Left renal pelvis (tissue), 4 donors: ENCODE measurements around the gene GANC. TPM values are rescaled to one million over a fixed set of nuclear protein-coding genes. Genes with fewer than 3 reads are reported as not detected.

Experiments
- DNase-seq, 4 donors: peaks; one replicate each; pipeline ENCODE4 v3.0.0-alpha.2; 2013; ENCODE audit warnings: low read depth in 4 of 4, low spot score in 3 of 4
- polyA plus RNA-seq, 4 donors: library from polyadenylated mRNA; unstranded; fragments of 120-200 nt; gene quantifications; one replicate each; pipeline ENCODE4 v1.2.1, GENCODE V29; 2013; ENCODE audit not compliant: insufficient read length in 4 of 4

The GANC gene
- polyA plus RNA-seq, 4 donors = 25.7 to 29.7 (median 25.9) TPM

DNA sequence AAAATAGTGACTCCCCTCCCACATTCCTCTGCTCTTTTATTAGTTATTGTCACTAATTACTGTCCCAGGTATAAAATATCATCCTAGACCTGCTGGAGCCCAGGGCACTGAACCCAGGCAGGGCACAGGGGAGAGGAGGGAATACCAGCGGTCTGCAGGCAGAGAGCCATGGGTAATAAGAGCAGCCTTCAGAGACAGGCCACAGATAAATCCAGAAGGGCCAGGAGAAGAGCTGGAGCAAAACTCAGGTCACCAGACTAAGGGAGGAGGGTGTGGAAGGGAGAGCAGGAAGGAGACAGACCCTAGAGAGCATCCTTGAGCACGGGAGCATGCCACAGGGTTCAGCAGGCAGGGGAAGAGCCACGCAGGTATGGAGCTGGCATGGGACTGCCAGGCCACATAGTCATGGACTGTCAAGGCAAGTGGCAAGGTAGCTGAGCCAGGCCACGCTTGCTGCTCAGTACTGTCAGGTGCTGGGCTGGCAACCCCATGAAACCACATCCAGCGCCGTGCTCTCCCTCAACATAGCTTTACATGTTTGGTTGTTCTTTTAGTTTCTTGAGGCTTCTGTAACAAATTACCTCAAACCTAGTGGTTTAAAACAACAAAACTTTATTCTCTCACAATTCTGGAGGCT lies 70.7 kb downstream of the GANC start:
- no peak for DNase-seq

DNA sequence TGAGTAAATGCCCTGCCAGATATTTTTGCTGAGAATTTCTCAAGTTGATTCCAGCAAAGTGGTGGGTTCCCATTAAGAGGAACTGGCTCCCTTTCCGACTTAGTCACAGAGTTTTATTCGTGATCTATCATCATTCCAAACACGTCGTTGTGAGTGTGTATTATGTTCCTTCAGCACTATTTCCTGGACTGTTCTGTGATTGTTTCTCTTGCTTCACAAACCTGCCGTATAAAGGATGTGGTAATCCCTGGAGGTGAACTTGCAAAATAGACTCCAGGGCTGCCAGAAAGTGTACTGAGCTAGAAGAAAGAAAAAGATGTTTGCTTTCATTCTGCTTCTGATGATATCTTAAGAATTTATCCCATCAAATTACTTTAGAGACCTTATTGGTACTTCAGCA lies 71.8 kb downstream of the GANC start:
- no peak for DNase-seq

DNA sequence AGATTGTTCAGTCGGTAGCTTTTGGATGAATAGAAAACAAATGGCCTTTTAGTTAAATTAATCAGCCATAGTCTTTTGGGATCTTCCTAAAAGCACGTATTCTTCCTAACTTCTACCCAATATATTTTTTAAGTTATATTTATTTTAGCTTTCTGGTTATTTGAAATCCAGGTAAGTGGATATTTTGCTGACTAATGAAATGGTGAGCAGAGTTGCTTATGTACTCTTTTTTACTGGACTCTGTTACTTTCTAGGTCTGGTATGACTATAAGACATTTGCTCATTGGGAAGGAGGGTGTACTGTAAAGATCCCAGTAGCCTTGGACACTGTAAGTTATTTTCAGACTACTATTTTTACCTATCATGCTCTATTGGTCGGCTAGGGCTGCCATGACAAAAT lies 72.5 kb downstream of the GANC start:
- no peak for DNase-seq

DNA sequence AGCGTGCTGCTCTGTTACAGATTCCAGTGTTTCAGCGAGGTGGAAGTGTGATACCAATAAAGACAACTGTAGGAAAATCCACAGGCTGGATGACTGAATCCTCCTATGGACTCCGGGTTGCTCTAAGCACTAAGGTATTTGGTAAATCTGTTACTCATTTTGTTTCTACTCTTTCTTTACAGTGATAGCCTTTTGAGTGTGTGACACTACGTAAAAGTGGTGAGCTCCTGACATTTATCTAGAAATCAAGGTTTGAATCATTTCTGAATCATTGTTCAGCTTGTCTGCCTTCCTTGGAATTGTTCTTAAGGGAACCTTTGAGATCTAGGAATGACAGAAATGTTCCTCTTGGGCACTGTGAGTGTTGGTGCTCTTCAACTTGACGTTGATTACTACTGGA lies 75.1 kb downstream of the GANC start:
- no peak for DNase-seq

DNA sequence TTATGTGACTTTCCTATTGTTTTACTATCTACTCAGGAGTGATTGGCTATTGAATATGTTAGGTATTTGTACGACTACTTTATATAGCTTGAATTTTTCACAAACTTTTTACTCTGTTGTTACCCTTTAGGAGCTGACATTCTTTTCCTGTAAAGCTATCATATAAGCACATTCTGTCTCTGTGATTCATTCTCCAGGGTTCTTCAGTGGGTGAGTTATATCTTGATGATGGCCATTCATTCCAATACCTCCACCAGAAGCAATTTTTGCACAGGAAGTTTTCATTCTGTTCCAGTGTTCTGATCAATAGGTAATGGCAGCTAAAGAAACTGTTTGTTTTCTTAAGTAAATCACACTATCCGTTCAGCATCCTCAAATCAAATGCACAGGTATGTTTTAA lies 76.2 kb downstream of the GANC start:
- DNase-seq = no peak

DNA sequence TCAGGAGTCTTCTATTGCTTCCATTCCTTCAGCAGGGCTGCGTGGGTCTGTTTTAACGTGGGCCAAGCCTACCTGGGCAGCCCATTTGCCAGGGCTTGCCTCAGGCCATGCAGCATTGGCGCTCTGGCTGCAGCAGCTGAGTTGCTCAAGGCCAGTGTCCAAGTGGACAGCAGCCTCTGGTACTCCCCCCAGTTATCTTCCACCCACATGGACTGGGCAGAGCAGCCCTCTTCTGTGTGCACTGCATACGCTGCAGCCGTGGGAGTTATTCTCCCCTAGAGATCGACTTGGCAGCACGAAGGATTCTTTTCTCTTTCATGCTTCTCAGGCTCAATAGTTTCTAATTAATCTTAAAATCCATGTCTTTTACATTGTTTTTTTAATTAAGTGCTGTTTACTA lies 79.4 kb downstream of the GANC start:
- no peak for DNase-seq

DNA sequence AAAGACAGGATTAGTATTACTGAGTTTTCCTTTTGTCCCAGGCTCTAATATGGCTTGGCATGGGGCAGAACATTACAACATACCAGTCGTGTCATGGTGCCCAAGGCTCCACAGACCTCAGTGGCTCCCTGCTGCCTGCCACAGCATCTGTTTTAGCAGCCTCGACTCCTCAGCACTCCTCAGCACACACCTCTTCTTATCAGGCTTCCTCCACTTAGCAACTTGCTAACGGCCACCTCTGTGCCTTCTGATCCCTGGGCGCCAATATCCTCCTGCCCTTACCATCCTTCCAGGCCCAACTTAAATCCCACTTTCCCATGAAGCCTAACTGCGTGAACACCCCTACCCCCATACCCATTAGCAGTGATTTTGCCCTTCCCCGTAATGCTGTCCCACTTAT lies 80.1 kb downstream of the GANC start:
- DNase-seq = no peak

DNA sequence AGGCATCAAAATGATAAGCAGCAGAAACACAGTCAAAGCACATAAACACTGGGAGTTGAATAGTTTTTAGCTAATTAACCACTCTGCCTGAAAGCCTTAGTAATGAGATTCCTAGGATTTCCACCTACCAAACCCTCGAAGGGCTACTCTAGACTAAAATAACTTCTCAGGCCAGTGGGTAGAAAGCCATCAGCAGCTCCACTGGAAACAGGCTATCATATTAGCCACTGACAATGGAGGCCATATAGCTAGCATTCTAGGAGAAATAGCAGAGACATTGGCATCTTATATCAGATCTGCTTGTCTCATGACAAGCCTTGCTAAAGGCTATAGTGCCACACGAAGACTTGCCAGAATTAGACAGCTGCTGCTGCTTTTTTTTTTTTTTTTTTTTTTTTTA lies 81.8 kb downstream of the GANC start:
- no peak for DNase-seq

DNA sequence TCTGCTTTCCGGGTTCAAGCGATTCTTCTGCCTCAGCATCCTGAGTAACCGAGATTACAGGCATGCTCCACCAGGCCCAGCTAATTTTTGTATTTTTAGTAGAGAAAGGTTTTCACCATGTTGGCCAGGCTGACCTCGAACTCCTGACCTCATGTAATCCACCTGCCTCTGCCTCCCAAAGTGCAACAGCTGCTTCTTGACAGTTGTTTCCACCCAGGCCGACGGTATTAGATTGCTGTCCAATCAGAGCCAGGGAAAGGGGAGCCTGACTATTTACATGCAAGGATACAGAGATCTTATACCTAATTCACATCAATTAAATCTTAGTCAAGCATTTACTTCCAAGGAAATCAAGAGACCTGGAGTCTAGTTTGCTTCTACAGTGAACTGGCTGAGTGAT lies 82.3 kb downstream of the GANC start:
- no peak for DNase-seq

DNA sequence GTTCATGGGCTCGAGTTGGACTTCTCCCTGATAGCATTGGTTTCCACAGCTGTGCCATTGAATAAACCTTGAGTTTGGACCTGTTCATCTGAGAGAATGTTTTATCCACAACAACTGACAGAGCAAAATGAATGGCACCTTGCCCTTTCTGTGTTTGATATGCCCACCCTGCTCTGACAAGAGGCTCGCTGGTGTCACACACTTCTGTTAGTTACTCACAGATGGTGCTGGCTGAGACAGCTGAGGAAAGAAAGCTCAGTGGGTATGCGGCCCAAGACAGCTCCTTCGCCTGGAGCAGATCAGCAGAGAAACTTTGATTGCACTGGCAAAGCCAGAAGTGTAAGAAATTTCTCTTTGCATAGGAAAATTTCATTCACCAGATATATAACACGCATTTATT lies 83.8 kb downstream of the GANC start:
- no peak for DNase-seq

DNA sequence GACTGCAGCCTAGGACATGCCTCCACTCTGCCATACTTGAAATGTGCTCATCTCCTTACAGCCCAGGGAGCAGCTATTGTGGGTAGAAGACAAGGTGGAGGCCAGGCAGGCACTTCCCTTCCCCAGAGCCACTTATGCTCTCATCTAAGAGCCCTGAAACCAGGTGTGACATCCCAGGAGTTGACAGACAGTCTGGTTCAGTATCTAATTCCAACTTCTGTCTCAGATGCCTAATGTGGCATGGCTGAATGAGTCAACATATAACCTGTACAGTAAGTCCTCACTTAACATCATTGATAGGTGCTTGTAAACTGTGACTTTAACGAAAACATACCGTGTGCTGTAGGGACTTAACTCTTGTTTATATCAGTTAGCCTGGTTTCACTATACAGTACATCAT lies 85.1 kb downstream of the GANC start:
- DNase-seq = no peak

DNA sequence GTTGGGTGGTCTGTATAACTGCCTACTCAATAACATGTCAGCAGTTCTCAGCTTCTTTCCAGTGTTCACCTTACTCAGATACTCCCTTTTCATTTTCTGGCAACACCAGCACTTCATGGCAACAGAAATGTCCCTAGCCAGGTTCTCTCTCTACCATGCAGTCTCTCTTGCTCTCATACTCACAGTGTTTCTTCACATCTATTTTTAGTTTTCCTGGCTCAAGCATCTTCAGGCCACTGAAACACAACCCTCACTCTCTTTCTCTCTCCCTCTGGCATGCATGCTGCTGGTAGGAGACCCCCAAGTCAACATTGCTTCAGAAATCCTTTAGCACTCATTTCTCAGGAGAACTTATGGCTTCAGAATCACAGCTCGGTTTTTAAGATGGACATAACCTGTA lies 86.2 kb downstream of the GANC start, which contains the start of gene CAPN3:
Gene CAPN3, plus strand, starts transcription at position 253 of the 400 bp plus-strand sequence. CDS start 305 bp downstream, outside the sequence.
- no peak for DNase-seq

DNA sequence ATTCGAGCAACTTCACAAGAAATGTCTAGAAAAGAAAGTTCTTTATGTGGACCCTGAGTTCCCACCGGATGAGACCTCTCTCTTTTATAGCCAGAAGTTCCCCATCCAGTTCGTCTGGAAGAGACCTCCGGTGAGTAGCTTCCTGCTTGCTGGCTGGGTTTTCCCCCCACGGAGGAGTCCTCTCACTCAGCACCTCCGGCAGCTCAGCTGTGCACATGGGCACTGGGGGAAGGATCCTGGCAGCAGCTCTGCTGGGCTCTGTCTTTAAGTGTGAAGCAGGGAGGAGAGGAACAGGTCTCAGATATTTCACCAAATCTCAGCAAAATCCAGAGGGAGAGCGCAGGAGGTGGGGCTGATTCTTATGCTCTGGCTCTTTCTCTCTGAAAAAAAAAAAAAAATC lies 87.0 kb downstream of the GANC start:
- DNase-seq = no peak

DNA sequence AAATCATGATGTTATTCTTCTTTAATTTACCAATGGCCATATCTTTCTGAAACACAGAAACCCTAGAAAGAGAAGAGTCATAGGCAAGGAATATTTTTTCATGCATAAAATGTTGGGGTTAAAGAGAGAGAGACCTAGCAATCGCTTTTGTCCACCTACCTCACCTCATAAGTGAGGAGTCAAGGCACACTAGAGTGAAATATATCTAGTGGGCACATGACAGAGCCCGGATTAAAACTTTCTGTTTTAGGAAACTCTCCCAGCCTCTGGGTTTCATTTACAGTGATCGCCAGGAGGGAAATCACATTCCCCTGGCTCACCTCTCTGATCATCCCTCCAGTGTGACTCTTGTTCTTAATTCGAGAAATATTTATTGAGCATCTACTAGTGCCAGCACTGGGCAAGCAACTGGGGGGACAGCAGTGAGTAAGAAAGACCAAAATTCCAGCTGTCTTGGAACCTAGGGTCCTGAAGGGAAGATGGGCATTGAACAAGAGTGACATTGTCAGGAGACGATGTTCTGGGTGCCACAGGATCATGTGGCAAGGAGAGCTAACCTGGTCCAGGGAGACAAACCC lies 87.6 kb downstream of the GANC start:
- no peak for DNase-seq

DNA sequence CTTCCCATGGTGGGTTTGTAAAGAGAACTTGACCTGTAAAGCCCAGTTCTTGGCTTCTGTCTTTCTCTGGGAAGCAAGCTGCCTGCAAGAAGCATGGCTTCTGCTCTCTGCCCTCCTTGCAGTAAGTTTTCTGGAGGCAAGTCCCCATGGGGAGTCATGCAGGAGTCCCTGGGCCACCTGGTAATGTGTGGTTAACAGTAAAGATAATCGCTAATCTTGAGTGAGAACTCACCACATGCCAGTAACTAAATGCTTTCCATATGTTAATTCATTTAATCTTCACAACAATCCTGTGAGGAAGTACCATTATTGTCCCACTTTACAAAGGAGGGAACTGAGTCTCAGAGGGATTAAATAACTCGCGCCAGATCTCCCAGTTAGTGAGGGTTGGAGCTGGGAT lies 90.5 kb downstream of the GANC start:
- DNase-seq = no peak

DNA sequence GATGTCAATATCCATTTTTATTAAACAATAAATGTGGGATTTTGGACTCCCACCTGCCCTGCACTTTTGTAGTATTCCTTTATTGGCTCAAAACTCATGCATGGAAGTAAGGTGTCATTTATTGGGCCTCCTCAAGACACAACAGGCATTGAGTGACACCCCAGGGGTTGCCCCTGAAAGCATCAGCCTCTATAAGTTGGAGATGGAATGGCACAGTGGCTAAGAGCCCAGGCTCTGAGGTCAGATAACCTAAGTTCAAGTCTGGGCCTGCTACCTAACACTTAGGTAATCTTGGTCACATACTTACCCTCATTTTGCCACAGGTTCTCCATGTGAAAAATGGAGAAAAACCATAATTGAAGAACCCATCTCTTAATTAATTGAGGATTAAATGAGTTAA lies 90.9 kb downstream of the GANC start:
- no peak for DNase-seq

DNA sequence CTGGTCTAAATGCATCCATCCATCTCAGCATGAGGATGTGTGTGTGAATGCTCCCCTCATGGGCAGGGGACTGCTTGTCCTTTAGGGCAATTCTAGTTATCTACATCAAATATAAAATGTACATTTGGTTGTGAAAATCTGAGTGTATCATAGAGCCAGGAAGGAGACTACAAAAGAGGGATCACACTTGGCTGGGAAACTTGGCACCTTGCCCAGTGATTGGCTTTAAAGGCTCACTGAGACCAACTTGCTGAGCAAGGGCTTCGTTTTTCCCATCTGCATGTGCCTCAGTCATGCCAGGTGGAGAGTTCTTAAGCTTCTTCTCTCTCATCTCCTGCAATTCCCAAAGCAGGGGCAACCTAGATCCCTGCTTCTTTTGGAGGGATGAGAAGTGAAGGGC lies 91.5 kb downstream of the GANC start:
- DNase-seq = no peak

DNA sequence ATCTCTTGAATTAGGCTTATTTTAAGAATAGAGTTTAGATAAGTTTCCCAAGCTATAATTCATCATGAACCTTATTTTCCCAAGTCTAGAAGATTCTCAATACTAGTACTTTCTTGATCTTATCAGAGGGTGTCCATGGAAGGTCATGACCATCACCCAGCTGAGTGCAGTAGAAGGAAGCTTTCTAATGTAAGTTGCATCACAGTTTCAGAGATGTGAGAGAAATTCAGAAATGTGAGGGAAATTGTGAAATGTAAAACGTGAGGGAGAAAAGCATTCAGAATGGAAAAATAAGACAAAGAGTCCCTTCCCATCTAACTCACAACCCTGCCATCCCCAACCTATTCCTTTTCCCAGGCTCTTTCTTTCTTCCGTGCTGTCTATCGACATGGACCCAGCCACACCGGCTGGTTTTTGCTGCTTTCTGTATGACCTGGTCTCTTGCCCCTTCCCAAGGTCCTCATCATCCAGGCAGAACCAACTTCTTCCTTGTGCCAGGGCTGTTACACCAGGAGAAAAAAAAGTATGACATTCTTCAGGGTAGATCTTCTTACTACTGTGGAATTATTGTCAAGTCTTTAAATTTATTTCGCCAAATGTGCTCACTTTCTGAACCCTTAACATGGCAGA lies 93.0 kb downstream of the GANC start:
- DNase-seq = no peak

DNA sequence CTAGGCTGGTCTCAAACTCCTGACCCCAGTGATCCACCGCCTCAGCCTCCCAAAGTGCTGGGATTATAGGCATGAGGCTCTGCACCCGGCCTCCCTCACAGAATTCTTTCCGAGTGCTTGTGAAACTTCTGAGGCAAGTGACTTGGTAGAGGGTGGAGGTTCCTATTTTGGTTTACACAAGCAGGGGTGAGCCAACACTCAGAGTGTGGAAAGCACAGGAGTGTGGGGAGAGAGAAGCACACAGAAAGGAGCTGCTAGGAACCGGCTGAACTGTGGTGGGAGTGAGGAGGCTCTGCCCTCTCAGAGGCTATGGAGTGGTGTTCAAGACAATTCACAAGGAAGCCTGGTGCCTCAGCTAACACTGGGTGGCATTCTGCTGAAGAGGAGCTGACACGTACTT lies 94.0 kb downstream of the GANC start:
- no peak for DNase-seq

DNA sequence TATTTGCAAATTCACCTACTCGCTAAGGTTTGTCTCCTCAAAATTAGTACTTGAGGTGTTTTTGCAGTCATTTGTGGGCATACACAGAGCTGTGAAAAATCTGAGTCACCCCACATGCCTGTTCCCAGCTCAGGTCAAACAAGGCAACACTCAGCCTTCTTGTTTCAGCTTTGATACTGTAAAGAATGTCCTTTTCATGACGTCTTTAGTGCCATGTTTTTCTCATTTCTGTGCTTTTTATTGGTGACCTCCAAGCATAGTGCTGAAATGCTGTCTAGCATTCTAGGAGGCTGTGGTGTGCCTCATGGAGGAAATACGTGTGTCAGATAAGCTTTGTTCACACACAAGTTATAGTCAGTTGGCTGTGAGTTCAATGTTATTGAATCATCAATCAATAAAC lies 95.1 kb downstream of the GANC start:
- no peak for DNase-seq

DNA sequence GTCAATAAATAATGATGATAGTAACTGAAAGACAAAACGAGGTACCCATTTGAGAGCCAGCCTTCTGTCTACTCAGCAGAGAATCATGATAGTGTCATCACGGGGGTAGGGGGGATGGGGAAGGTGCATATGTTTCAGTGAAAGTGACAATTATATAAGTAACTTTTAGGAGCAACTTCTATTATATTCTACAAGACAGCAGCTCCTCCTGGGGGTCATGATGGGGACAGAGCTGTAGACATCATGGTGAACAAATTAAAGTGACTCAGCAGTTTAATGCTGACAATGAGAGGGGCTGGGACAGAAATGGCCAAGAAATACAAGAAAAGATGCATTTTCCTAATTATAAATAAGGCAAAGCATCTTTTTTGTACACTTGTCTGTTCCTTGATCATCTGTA lies 98.1 kb downstream of the GANC start:
- DNase-seq = no peak

DNA sequence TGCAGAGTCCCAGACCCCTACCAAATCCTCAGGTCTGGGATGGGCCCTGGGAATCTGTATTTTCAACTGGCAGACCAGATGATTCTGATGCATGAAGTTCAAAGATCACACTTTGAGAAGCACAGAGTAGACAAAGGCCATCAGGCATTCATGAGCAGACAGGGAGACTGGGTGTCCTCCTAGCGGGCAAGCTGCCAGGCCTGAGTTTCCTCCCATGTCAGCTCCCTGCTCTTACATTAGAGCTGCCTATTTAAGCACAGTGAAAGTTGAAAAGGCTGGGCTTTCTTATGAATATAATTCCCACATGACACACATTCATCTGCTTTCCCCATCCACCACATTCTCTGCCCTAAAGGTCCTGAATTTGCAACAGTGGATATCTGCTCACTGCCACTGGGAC lies 100.3 kb downstream of the GANC start:
- no peak for DNase-seq
